ENCODE data around the gene HMGB4.

The HMGB4 gene

DNA sequence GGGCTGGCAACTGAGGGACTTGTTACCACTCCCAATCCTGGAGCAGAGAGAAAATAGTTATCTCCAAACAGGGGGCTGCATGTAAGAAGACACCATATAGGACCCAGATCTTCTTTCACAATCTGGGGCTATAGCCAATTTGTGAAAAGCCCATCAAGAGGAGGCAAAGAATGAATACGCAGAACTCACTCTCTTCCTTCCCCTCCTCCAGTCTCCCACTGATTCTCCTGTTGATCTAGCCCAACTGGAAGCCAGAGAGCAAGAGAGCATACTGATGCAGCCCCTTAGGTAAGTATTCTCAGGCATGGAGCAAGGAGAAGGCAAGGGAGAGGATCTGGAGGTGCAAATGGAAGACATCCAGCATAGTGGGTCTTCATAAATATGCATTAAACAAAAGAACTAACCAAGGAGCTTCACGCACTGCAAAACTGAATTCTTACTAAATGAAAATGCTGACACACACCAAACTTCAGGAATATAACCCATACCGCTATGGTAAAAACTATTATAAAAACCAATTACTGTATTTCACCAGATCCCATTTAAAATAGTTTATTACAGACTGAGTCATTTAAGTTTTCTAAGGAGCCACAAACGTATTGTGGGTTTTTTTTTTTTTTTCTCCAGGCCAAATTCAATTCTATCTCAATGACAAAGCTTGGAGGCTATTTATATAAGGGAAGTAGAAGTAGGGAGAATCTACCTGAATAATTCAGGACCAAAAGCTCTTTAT lies 15.5 kb upstream of the HMGB4 start:
- DNase-seq (ENCODE audit: low read depth in 2 of 2): no peak

DNA sequence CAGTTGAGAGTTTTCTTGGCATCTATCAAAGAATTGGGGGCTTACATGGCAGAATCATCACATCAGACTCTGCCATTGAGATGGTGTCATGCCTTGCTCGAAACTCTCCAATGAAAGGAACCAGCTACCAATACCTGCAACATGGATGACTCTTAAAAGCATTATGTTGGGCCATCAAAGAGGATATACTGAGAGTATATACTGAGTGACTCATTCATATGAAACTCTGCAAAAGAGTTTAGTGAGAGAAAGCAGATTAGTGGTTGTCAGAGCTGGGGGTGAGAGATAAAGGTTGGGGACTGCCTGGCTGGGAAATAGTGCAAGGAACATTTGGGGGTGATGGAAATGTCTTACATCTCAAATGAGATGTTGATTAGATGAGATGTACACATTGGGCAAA lies 14.7 kb upstream of the HMGB4 start:
- no peak for DNase-seq (ENCODE audit: low read depth in 2 of 2)

DNA sequence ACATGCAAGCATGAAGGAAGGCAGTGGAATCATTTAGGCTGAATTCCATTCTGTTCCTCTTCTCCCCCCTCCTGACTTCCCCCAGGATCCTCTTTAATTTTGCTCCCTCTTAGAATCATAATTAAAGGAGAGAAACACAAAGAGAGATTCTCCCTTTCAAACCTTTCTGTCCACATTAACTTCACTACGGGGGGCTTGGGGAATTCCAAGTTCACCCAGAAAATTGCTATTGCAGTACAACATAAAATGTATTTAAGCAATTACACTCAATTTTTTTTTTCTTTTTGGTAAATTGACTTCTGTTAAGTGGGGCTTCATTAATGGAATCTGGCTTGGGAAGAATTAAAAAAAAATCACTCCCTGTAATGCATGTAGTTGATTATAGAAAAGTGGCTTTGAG lies 13.4 kb upstream of the HMGB4 start:
- DNase-seq (ENCODE audit: low read depth in 2 of 2): no peak

DNA sequence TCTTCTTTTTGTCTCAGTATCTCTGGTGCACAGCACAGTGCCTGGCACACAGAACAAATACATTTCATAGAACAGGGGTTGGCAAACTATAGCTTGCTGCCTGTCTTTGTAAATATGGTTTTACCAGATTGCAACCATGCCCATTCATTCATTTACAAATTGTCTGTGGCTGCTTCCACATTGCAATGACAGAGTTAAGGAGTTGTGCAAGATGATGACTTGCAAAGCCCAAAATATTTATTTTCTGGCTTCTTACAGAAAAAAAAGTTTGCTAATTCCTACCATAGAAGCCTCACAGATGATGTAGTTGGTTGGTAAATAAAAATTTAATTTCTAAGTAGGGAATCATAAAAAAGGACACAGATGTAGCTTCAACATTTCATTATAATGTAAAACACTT lies 11.2 kb upstream of the HMGB4 start:
- no peak for DNase-seq (ENCODE audit: low read depth in 2 of 2)

DNA sequence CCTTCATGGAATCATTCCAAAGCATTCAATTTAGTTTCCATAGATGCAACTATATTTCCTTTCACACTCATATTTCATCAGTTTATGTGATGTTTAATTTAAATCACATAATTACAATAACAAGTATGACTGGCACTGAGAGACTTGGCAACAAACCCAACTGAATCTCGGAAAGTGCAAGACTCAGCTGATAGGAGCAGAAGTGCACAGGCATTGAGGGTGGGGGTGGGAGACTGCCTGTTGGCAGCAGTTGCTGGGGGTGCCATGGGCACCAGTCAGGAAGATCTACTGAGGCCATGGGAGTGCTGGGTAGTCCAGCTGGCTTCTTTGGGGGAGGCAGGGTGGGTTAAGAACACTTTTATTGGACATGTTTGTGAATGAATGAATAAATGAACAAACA lies 10.4 kb upstream of the HMGB4 start:
- DNase-seq (ENCODE audit: low read depth in 2 of 2): no peak

DNA sequence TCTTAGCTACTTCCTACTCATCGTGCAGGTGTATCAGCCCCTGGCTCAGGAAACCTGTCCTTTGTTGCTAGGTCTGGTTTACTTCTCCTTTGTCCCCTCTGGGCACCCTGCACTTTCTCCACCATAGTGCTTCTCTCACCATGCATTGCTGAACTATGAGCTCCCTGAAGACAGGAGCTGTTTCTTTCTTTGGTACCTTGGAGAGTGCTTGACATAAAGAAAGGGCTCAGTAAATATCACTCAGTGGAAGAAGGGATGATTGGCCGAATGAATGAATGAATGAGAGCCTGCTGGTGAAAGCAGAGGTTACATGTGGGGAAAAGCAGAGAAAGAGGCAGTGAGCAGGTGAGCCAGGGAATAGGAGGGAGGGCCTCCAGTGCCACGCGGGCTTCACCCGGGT lies 9.8 kb upstream of the HMGB4 start:
- DNase-seq (ENCODE audit: low read depth in 2 of 2): no peak

DNA sequence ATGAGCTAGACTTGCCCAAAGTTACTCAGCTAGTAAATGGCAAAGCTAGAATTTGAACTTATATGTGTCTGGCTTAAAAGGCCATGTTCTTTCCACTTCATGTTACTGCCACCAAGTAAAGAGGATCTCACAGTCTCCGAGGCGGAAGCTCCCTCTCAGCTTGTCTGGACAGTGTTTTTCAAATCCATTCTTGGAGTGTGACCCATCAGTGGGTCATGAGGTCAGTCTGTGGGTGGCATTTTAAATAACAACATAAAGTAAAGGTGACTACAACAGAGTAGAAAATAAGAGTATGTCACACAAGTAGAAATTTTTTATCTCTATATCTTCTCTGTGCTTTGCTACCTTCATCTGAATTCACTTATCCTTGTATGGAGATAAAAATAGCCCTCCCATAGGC lies 3.2 kb upstream of the HMGB4 start:
- no peak for DNase-seq (ENCODE audit: low read depth in 2 of 2)

DNA sequence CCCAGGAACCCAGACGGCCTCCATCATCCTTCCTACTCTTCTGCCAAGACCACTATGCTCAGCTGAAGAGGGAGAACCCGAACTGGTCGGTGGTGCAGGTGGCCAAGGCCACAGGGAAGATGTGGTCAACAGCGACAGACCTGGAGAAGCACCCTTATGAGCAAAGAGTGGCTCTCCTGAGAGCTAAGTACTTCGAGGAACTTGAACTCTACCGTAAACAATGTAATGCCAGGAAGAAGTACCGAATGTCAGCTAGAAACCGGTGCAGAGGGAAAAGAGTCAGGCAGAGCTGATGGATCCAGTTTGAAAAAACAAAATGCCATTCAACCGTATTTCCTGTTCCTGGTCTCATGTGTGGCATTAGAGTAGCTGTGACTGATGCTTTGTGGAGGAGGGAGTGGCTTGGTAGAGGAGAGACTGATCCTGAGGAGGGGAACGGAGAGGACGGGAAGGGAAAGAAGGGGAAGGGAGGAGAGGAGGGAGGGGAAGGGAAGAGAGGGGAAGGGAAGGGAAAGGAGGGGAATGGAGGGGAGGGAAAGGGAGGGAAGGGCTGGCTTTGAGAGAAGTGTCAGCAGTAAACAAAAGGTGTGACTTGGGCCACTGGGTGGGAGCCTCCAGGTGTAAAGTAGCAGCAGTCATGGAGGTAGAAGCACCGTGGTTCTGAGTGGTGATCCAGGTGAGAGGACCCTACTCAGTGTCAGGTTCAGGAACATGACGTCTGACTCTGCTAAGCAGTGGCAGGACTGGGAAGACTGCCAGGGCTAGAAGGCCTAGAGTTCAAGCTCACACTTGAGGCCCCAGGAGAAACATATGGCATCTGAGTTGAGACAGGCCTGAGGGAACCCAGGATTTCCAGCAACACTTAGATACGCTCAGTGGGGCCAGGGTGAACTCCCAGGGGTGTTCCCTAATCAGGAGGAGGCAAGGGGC lies 846 bp downstream of the HMGB4 start:
- DNase-seq (ENCODE audit: low read depth in 2 of 2): no peak

DNA sequence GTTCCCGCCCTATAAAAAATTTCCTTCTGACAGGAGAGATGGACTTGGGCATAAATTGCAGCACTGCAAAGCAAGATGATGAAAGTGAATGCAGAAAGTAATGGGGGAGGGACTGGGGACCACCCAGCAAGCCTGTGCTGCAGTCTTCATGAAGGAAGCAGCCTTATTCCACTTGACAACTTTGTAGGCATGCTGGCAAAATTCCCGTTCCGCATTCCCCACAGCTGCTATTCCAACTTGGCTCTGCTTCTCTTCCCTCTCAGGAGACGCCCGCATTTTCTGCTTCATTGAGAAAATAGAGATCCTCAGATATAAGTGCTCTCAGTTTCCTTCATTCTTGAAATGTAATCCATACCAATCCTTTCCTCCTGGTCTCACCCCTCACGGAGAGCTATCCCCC lies 2.4 kb downstream of the HMGB4 start:
- DNase-seq (ENCODE audit: low read depth in 2 of 2): no peak

DNA sequence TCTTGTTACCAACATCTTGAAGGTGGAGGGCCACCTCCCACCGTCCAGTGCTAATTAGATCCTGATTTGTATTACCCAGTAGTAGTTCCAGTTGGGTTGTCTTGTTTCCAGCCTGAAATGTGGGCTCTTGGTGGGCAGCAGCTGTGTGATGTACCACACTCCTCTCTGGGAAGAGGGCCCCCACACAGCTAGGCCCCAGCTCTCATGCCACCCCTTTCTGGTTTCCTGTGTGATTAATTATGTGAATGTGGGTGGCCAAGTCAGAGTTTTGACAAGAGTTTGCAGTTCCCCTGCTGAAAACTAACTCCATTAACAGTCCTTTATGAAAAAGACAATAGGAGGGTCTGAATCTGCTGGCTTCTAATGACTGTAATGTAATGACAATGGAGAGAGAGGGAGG lies 3.8 kb downstream of the HMGB4 start:
- DNase-seq (ENCODE audit: low read depth in 2 of 2): no peak

DNA sequence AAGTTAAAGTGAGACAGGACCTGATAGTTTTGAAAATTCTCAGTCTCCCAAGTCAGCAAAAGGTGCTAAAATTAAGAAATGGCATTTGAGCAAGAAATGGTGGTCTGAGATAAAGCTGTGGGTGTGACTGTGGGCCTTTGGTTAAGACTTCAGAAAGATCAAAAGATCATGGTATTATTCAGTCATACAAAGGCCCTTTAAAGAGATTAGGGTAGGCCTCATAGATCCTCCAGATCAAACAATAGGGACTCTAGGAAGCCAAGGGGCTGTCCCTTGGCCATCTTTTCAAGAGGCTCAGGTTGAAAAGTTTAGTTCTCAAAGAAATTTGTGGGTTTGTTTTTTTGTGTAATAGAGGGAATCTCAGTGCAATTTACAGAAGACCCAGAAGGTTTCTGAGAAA lies 8.4 kb downstream of the HMGB4 start:
- DNase-seq (ENCODE audit: low read depth in 2 of 2): no peak

DNA sequence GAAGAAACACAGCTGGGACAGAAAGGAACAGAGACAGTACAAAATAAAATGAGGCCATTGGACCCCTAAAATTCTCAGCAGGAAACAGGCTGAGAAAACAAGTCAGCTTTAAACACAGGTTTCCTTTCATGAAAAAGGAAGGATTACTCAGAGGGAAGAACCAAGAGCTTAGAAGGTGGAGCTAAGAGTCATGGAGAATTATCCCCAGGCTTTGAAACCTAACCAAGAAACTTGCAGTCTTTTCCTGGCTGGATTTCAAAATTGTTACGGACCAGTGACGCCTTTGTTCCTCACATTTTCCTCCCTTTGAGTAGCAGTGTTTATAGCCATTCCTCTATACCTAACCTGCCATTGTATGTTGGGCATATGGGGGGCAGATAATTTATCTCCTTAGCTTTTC lies 8.8 kb downstream of the HMGB4 start:
- no peak for DNase-seq (ENCODE audit: low read depth in 2 of 2)

DNA sequence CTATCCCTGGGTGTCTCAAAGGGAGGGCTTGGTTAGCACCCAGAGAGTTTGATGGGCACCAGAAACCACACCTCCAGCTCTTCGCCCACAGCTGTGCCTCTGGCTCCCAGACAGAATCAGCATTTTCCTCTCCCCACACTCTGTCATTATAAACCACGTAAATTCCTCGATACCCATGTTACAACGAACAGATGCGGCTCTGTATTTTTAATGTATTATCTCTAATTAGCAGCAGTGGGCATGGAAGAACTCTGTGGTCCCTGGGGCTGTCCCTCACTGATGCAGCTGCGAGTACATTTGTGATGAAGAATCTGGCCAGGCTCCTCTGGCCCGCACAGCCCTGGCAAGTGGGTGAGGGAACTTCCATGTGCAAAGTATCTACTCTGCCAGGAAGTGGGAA lies 10.8 kb downstream of the HMGB4 start:
- DNase-seq (ENCODE audit: low read depth in 2 of 2): no peak

DNA sequence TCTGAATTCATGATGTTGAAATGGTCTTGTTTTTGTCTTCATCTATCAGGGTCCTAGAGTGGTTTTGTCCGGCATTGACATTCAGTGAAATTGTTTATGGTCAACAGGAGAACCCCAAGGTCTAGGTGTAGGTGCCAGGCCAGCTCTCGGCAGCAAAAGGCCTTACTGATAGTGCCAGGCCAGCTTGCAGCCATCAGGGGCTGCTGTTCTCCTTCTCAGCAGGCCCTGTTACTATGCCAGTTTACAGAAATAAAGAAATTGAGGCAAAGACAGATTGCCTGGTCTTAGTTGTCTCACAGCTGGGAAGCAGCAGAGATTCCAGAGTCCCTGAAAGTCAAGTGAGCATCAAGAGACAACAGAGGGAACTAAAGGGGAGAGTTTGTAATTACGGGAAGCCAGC lies 12.0 kb downstream of the HMGB4 start:
- no peak for DNase-seq (ENCODE audit: low read depth in 2 of 2)

DNA sequence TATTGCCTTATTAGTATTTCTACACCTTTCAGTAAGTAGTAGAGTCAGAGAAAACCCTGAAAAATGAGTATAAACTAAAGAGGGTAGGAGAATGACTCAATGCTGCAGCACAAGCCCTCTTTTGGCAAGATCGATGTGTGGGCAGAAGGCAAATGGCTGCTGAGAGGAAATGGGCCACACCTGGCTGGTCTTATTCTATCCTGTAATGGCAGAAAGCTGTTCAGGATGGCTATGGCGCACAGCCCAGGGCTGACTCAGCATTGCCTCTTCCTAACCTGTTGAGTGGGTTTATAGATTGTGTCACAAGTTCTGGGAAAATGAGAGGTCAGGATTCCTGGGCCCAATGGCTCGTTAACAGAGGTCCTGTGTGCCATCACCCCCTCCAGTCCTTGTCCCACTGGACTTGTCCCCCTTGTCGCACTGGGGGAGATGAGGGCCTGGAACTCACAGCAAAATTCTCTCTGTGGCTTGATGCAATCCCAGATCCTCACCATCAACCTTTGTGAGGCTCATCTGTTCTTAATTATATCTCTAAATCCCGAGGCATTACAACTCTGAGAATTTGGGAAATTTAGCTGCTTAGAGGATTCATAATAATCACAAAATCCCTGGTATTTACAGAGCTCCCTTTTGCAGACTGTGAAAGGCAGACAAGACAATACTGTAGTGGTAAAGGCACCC lies 13.2 kb downstream of the HMGB4 start:
- DNase-seq (ENCODE audit: low read depth in 2 of 2): no peak

DNA sequence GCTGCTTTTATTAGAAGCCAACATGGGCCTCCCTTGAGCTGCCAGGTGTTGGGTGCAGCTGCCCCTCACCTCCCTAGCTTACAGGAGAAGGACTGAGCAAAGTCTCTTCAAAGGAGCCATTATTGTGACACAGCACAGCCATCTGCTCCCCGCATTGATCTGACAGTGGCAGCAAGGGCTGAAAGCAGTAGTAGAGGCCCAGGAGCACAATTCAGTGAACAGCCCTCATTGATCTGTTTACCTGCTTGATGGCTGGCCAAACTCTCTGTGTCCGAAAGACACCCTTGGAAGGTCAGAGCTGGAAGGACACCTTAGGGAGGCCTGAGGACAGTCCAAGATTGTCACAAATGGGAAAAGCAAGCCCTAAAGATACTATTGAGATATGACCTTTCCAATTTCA lies 14.5 kb downstream of the HMGB4 start:
- no peak for DNase-seq (ENCODE audit: low read depth in 2 of 2)

DNA sequence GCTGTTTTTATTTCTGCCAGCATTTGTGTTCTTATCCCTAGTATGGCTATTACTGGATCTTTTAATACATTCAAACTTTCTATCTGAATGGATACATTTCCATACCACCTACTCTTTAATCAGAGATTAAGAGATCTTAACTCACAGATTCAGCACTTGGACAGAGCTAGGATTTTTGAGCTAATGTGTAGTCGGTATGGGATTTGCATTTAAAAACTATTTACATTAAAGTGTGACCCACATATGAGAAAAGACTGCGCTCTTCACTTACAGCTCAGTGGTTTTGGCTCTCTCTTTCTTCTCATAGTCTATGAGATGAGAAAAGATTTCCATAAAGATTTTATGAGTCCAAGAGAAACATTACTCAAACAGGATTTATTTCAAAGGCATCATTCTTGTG lies 16.4 kb downstream of the HMGB4 start:
- DNase-seq (ENCODE audit: low read depth in 2 of 2): no peak

DNA sequence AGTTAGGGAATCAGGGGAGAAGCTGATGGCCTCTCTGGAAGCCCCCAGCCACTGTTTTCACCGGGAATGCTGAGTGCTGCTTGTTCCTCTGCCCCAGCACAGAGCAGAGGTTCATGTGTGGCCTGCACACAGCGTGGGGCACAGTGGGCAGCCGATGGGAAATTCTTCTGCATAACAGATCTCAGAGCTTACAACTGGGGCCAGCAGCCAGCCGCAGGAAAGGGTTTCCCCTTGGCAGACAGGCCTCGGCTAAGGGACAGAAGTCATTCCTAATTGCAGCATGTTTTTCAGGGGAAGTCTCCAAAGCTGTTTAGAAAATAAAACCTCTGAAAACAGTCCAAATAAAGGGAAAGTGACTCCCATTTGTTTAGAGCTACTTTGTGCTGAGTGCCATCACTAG lies 22.6 kb downstream of the HMGB4 start:
- DNase-seq (ENCODE audit: low read depth in 2 of 2): no peak

DNA sequence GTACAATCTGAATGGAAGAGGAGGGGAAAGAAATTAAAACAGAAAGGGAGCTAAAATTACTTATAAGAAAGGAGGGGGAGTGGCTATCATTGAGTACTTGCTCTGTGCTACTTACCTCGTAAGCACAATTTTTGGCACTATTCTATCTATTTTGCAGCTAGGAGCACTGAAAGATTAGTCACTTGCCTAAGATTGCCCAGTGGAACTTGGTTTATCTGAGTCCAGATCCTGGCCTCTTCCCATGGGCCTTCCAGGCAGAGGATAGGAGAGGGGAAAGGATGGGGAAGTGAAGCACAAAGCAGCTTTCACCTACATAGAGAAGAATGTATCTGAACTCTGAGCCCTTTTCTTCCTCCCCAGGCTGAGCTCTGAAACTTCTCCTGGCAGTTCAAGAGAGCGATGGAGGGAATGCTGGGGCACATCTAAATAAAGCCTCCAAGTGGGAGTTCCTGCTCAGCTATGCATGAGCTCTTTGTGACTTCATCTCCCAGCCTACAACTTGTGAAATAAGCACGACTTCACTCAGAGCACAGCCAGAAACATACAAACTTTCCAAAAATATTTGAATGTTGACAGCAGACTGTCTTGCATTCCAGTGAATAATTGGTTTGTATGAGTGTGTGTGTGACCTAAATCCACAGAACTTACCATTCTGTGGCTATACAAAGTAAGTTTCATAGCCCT lies 29.4 kb downstream of the HMGB4 start:
- DNase-seq (ENCODE audit: low read depth in 2 of 2): no peak

DNA sequence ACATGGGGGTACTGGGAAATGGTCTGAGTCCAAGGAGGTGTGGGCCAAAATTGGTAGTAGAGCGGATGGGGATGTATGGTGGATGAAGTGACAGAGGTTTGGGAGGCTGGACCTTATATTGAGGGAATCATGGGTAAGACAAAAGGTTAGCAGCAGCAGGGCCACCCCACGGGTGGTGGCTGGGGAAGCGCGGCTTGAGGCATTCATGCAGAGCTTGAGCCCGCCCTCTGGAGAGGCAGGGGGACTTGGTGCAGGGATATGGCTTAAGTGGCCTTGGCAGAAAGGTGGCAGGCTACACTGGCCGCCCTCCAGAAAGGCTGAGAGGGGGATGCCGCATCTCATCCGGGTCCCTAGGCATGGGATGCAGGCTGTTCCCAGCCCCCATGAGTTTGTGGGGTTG lies 31.5 kb downstream of the HMGB4 start:
- DNase-seq (ENCODE audit: low read depth in 2 of 2): no peak

DNA sequence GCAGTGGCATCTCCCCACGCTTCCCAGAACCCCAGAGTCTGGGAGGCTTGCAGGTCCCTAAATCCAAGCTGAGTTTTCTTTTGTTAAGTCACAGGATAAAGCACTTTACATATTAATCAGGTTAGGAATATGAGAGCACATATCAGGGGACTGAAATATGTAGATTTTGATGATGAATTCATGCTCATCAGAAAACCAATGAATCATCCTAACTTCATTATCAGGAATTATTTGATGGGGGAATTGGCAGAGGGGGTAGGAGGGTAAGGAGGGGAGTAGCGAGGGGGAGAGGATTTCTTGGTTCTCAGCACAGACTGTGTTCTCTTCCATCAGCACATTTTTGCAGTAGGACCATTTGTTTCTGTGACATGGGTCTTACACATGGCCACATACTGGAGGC lies 32.1 kb downstream of the HMGB4 start:
- DNase-seq (ENCODE audit: low read depth in 2 of 2): no peak

DNA sequence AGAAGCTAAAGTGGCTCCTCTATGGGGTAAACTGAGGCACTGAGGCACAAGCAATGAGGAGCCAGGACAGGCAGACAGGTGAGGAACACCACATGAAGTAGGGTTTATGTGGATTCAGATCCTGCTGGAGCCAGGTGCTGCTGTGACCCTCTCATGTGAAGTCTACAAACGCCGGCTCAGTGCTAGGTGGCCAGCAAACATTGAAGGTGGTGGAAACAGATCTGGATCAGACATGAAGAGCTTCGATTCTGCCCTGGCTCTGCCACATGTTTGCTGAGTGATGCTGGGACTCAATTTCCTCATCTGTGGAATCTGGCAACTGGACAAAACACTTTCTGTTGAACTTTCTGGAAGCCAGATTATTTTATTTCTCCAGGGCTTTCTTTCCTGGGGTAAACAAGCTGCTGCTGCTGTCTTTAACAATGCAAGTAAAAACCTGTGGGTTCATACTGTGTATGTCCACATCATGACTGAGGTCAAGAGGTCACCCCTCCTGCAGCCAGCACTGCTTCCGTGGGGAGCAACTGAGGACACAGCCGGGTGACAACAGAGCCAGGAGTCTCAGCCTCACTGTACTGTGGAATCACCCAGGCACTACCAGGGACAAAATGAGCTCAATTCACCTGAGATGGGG lies 33.3 kb downstream of the HMGB4 start:
- no peak for DNase-seq (ENCODE audit: low read depth in 2 of 2)

Measured in stimulated activated CD4-positive, alpha-beta T cell treated with anti-CD3 and anti-CD28 coated beads, Interleukin-1b, Interleukin-23, amount 100 ng/mL, for 4 hours (primary cell).